Heart left ventricle (tissue), 13 donors: ENCODE measurements around the gene YOD1.
"Not testable (repeated sequence)": the region's sequence is repeated elsewhere in the genome, so short reads cannot be mapped to it uniquely, and the experiment has no call there.

Source experiments
- POLR2A ChIP-seq, 2 donors: fragments of 450-650 bp; IDR thresholded peaks; one replicate each; pipeline ENCODE4 v1.6.1; 2017; ENCODE audit warnings: antibody characterized with exemption in 2 of 2, mild to moderate bottlenecking in 2 of 2, moderate library complexity in 2 of 2
- TF ChIP-seq, protein P1 (sequence below), 12 donors: fragments of 200-600 bp; sonication (generic) in 4 of 12; IDR thresholded peaks; one replicate each; pipeline versions ENCODE4 v1.5.0 to v1.8.0; 2018 to 2022; ENCODE audit warnings: antibody characterized with exemption in 12 of 12, mild to moderate bottlenecking in 5 of 12
- donor health status: ischemic (EF 13 %, LVEDD 7.1; RV severe dilation, severe dysfunction).
- donor health status: DM: no; HTN: yes; CAD: no.
- donor health status: DM: no; HTN: no; CAD: no.
- donor health status: ischemic (EF 25% LVEDD 6.9; RV normal size, moderate dysfunction).
- donor health status: ischemic (EF 25% LVEDD 5.7; RV mildly dilated, moderate dysfunction).
- donor health status: ischemic (EF 35%, LVEDD 5.7; RV mildly dilated, moderate dysfunction).
- donor health status: nonischemic (EF 11% LVEDD 7.7; RV severe dilation, severe dysfunction).
- donor health status: DM: yes; HTN: yes; CAD: no.
- donor health status: PGD.
- donor health status: ischemic (EF 29% LVEDD 5.4; RV normal size, mild dysfunction).
- donor health status: nonischemic (EF 23%, LVEDD 6.1; RV moderate dilation, normal function).

DNA sequence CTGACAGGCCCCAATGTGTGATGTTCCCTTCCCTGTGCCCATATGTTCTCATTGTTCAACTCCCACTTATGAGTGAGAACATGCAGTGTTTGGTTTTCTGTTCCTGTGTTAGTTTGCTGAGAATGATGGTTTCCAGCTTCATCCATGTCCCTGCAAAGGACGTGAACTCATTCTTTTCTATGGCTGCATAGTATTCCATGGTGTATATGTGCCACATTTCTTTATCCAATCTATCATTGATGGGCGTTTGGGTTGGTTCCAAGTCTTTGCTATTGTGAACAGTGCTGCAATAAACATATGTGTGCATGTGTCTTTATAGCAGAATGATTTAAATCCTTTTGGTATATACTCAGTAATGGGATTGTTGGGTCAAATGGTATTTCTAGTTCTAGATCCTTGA, 9.6 kb downstream of the YOD1 start:
- TF ChIP-seq POLR2A (IDR thresholded peaks at IDR 0.05) = not testable (repeated sequence)
- TF ChIP-seq, protein P1, sequence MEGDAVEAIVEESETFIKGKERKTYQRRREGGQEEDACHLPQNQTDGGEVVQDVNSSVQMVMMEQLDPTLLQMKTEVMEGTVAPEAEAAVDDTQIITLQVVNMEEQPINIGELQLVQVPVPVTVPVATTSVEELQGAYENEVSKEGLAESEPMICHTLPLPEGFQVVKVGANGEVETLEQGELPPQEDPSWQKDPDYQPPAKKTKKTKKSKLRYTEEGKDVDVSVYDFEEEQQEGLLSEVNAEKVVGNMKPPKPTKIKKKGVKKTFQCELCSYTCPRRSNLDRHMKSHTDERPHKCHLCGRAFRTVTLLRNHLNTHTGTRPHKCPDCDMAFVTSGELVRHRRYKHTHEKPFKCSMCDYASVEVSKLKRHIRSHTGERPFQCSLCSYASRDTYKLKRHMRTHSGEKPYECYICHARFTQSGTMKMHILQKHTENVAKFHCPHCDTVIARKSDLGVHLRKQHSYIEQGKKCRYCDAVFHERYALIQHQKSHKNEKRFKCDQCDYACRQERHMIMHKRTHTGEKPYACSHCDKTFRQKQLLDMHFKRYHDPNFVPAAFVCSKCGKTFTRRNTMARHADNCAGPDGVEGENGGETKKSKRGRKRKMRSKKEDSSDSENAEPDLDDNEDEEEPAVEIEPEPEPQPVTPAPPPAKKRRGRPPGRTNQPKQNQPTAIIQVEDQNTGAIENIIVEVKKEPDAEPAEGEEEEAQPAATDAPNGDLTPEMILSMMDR (IDR thresholded peaks at IDR 0.05) = not testable (repeated sequence)
